GM18520 (cell line): ENCODE measurements around the gene PACS2.

Source experiments
- ATAC-seq: cut with Tn5 transposase; IDR thresholded peaks from one replicate; pipeline ENCODE4 v1.9.1; 2021; ENCODE audit not compliant: unreplicated experiment

Gene PACS2

DNA sequence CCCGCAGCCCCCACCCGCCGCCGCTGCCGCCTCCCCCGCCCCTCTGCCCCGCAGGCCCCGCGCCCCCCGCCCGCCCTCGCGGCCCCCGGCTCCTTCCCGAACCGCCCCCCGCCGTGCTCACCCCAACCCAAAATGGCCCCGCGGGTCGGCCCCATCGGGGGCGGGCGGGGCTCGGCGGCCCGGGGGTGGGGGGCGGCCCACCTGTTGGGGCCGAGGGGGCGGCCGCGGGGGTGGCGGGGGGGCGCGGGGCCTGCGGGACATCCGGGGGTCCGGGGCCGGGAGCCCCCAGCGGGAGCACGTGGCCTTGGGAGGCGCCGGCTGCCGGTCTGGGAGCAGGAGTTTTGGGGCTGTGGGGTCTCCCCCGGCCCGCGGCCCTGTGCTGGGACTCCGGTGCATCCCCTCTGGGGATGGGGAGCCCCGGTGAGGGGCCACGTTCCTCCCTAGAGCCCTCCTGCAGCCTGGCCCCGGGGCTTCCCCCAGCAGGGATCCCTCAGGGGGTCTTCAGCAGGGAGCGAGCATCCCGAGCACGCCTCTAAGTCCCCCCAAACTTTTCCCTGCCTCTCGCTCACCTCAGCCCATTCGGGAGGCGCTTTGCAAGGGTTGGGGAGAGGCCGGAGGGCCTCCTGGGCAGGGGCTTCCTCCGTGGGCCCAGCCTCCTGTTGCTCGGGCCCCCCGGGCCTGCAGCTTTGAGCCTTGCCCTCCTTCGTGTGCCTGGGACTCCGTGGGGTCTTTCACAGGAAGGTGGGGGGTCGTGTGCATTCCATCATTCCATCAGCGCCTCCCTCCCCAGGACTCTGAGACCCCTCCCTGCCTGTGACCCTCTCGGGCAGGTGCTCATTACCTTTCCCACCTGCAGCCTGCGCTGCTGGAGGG is 105.8 kb downstream of the PACS2 start:
- no peak for ATAC-seq

DNA sequence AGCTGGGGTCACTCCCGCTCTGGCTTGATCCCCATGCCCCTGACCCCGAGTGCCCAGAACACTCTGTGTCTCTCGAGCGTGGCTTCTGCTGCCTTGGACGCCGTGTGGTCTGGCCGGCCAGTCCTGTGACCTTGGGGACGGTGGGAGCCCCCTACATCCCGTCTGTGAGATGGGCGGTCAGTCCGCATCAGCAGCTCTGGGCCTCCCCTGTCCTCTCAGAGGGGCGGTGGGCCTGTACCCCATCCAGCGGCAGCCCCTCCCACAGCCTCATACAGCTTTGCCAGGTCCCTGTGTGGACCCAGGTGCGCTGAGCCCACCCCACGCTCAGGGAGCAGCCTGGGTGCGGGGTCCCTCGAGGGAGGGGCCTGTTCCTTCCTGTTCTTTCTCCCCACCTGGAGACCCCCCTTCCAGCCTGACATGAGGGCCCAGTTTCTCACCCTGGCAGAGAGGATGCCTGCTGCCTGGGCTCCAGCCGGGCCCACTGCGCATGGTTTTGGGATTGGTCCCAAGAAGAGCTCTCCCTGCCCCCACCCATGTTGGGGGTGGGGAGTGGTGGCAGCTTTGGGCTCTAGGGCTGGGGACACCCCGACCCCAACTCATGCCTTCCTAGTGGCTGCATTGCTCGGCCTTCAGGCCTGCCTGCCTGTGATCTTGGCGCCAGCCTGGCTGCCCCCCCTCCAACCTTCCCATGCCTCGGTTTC is 106.6 kb downstream of the PACS2 start:
- no peak for ATAC-seq

- no peak for ATAC-seq
Measured at GRCh38 chr14:105421723-105422615, 107.4 kb downstream of the PACS2 start.

- ATAC-seq: no peak
Measured at GRCh38 chr14:105422695-105423487, 108.3 kb downstream of the PACS2 start.

DNA sequence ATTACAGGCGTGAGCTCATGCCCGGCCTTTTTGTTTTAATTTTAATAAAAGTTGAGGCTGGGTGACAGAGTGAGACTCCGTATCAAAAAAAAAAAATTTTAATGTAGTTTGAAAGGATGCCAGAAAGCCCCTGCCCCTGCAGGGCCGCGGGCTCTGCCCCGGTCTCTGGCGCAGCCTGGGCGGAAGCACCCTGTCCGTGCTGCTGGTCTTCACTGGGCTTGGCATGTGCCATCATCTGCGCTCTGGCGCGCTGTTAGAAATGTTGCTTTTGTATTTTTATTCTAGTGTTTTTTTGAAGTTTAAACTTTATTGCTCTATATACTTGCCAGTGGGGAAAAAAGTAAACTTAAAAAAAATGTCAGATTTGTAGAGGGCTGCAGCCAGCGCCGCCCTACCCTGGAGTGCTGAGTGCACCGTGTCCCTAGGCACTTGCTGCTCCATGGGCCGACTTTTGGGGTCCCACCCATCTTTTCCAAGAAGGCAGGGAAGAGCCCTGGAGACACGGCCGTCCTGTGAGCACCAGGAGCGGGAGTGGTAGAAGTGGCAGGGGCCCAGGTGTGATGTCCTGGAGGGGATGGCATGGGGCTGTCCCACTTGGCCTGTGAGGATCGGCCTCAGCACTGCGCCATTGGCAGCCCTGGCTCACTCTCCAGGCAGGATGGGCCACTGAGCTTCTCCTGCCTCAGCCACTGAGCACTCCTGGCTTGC is 109.1 kb downstream of the PACS2 start:
- no peak for ATAC-seq

GRCh38 chr14:105424861-105425260 is 110.3 kb downstream of the PACS2 start:
- ATAC-seq: no peak

- ATAC-seq: no peak
Measured at GRCh38 chr14:105425823-105426247, 111.3 kb downstream of the PACS2 start.

- no peak for ATAC-seq
Measured at GRCh38 chr14:105426416-105427130, 112.0 kb downstream of the PACS2 start.

- no peak for ATAC-seq
Measured at GRCh38 chr14:105427412-105427811, 112.9 kb downstream of the PACS2 start.

DNA sequence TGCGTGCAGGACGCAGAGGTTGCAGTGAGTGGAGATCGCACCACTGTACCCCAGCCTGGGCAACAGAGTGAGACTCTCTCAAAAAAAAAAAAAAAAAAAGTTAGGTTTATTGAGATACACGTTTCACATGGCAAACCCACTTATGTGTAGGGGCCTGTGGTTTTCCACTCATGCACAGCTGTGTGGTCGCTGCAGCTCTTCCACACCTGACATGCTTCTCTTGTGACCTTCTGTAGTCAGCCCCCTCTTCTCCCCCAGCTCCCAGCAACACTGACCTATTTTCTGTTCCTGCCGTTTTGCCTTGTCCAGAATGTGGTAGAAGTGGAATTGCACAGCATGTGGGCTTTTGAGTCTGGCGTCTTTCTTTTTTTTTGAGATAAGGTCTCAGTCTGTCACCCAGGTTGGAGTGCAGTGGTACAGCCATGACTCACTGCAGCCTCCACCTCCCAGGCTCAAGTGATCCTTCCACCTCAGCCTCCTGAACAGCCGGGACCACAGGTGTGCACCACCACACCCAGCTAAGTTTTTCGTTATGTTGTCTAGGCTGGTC is 113.5 kb downstream of the PACS2 start:
- ATAC-seq: no peak

GRCh38 chr14:105430042-105430441 is 115.5 kb downstream of the PACS2 start:
- no peak for ATAC-seq

DNA sequence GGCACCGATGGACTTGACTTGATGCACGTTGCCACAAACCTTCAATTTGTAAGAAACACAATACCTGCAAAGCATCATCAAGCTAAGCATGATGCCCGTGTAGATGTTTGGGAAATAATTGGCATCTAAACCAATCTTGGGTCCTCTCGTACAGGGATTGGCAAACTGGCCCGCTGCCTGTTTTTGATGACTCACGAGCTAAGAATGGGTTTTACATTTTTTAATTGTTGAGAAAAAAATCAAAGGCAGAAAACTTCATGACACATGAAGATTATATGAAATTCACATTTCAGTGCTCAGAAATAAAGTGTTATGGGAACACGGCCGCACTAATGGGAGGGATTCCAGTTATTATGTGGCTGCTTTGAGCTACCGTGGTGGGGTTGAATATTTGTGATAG is 116.0 kb downstream of the PACS2 start:
- ATAC-seq: no peak

- ATAC-seq: no peak
Measured at GRCh38 chr14:105431256-105431655, 116.7 kb downstream of the PACS2 start.

GRCh38 chr14:105432657-105433056 is 118.1 kb downstream of the PACS2 start:
- no peak for ATAC-seq

DNA sequence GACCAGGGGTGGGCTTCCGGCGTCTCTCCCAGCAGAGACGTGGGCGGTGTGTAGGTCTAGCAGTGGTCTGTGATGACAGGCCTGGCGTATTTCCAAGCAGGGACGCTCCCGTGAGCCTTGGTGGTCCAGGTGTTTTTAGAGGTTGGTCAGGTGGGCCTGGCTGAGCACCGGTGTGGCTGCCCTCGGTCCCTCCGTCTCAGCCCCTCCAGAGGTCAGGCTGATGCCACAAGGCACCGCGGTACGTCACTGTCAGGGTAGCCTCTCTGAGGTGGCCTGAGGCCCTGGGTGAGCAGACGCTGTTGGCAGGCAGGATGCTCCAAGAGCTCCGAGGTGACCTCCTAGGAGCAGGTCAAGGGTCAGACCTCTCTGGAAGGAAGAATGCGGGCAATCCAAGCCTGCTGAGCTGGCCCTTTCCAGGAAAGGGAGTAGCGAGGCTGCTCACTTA is 118.6 kb downstream of the PACS2 start:
- no peak for ATAC-seq

GRCh38 chr14:105436402-105436801 is 121.9 kb downstream of the PACS2 start:
- ATAC-seq: no peak

- no peak for ATAC-seq
Measured at GRCh38 chr14:105436891-105437722, 122.6 kb downstream of the PACS2 start.
